ENCODE data around the gene POLR2H.

GRCh38 chr3:184357248-184358123 lies 4.0 kb upstream of the POLR2H start:
- TF ChIP-seq CTCF (conservative IDR thresholded peaks at IDR 0.05) = no peak
- no peak for TF ChIP-seq EZH2 (IDR thresholded peaks at IDR 0.05; ENCODE audit: low read depth)

Data from PC-9 (cell line).